Pancreas (tissue), 10 donors: ENCODE data around the gene INSL3. TPM values are rescaled to one million over a fixed set of nuclear protein-coding genes. Genes with fewer than 3 reads are reported as not detected.

ENCODE experiments used
- ATAC-seq, 4 donors: fragments of 200-7000 bp; cut with Tn5 transposase; one replicate each; pipeline versions ENCODE4 v1.8.0 to v1.9.1; 2020; ENCODE audit warnings: mild to moderate bottlenecking in 4 of 4, moderate library complexity in 4 of 4
- DNase-seq, 6 donors: peaks; one replicate each; pipeline ENCODE4 v3.0.0-alpha.2; 2020
- FAIRE-seq: peaks from 2 replicates; lab custom pipeline; 2012; peaks lifted over from hg19 to GRCh38; lab: Jason Lieb, UNC
- H3K27ac ChIP-seq, 4 donors: fragments of 200-600 bp; sonication (generic); 1 replicate in 3 of 4; 2 replicates in 1 of 4; pipeline versions ENCODE4 v1.5.0 to v1.8.0; 2020
- H3K27me3 ChIP-seq, 4 donors: fragments of 200-600 bp; one replicate each; pipeline ENCODE4 v1.8.0; 2021
- H3K36me3 ChIP-seq, 3 donors: fragments of 200-600 bp; sonication (generic) in 1 of 3; one replicate each; pipeline versions ENCODE4 v1.5.0 to v1.8.0; 2020 to 2021
- H3K4me1 ChIP-seq, 3 donors: fragments of 200-600 bp; one replicate each; pipeline ENCODE4 v1.8.0; 2021
- H3K4me3 ChIP-seq, 4 donors: fragments of 200-600 bp; sonication (generic) in 2 of 4; one replicate each; pipeline versions ENCODE4 v1.5.0 to v1.8.0; 2020 to 2021
- H3K9me3 ChIP-seq, 4 donors: fragments of 200-600 bp; one replicate each; pipeline ENCODE4 v1.8.0; 2021
- WGBS, 2 donors: extraction: QIAGEN DNeasy Blood & Tissue Kit; methylation state at CpG; one replicate each; pipeline ENCODE4 v1.1.7; 2013; 5-methylcytosine and 5-hydroxymethylcytosine counted together
- intact Hi-C, 3 donors: fragments of 100-400 bp; cut with DNase I; formaldehyde crosslinking; loops; one replicate each; pipeline versions ENCODE4 v1.11.1 to v1.14.2; 2022
- polyA plus RNA-seq, 2 donors: library from polyadenylated mRNA; stranded (reverse); fragments of 200-250 nt; gene quantifications; one replicate each; pipeline ENCODE4 v1.2.3, GENCODE V29; 2013
- total RNA-seq, 6 donors: library from RNA; stranded (reverse); fragmentation: NEBNext Ultra II Directional in 4 of 6; extraction: Animal tissue kit (Norgen Biotek cat#: 25700) in 4 of 6; gene quantifications; one replicate each; pipeline versions ENCODE4 v1.2.1 to v1.2.4, GENCODE V29; 2021 to 2023
- TF ChIP-seq, protein P1 (sequence below), 4 donors: fragments of 200-600 bp; sonication (generic) in 3 of 4; IDR thresholded peaks; one replicate each; pipeline versions ENCODE4 v1.5.0 to v1.8.0; 2021; ENCODE audit warnings: antibody characterized with exemption in 4 of 4
- donor health status: healthy with polysubstance abuse.
- donor health status: DM: no; HTN: no; CAD: no; lungs with moderate emphysema.
- donor health status: DM: no; HTN: no; CAD: no.
- donor health status: control.
- donor health status: control.
- donor health status: Bipolar disorder and iron deficiency.
- donor health status: DM: yes; HTN: yes; CAD: no.
- donor health status: DM: no; HTN: no; CAD: no.
- donor health status: DM: no; HTN: no; CAD: no.
- donor health status: DM: yes; HTN: yes; CAD: no.

The INSL3 gene
- total and polyA plus RNA-seq, 8 donors, result not detected

DNA sequence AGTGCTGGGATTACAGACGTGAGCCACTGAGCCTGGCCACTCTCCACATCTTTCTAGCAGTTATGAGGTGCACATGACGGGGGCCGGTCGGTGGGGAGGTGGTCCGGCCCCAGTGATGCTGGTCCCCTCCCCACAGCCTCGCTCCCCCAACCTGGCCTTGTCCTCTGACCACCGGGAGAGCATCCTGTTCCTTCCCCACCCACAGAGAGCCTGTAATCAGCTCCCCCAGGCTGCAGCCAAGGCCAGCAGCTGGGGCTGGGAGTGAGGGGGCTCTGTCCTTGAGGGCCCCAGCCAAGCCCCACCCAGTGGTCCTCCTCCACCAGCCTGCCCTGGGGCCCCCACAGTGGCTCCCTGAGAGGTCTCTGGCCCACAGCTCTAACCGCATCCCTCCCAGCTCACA lies 3.0 kb upstream of the INSL3 start:
- intact Hi-C loops, result no loop called here
- FAIRE-seq (no peak), DNase-seq (no peak), ATAC-seq (no peak)
- Histone ChIP-seq H3K4me3 (no peak overlapping the region), H3K27ac (no peak overlapping the region), H3K9me3 (no peaks in the 10 kb centered on the region), H3K4me1 (no peaks in the 10 kb centered on the region), H3K36me3 (no peaks in the 10 kb centered on the region), H3K27me3 (no peaks in the 10 kb centered on the region)
- TF ChIP-seq, protein P1, sequence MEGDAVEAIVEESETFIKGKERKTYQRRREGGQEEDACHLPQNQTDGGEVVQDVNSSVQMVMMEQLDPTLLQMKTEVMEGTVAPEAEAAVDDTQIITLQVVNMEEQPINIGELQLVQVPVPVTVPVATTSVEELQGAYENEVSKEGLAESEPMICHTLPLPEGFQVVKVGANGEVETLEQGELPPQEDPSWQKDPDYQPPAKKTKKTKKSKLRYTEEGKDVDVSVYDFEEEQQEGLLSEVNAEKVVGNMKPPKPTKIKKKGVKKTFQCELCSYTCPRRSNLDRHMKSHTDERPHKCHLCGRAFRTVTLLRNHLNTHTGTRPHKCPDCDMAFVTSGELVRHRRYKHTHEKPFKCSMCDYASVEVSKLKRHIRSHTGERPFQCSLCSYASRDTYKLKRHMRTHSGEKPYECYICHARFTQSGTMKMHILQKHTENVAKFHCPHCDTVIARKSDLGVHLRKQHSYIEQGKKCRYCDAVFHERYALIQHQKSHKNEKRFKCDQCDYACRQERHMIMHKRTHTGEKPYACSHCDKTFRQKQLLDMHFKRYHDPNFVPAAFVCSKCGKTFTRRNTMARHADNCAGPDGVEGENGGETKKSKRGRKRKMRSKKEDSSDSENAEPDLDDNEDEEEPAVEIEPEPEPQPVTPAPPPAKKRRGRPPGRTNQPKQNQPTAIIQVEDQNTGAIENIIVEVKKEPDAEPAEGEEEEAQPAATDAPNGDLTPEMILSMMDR (IDR thresholded peaks at IDR 0.05), result no peak
- WGBS, 2 donors, result 53 to 58% methylated on average over 8 of the region's 8 CpGs

DNA sequence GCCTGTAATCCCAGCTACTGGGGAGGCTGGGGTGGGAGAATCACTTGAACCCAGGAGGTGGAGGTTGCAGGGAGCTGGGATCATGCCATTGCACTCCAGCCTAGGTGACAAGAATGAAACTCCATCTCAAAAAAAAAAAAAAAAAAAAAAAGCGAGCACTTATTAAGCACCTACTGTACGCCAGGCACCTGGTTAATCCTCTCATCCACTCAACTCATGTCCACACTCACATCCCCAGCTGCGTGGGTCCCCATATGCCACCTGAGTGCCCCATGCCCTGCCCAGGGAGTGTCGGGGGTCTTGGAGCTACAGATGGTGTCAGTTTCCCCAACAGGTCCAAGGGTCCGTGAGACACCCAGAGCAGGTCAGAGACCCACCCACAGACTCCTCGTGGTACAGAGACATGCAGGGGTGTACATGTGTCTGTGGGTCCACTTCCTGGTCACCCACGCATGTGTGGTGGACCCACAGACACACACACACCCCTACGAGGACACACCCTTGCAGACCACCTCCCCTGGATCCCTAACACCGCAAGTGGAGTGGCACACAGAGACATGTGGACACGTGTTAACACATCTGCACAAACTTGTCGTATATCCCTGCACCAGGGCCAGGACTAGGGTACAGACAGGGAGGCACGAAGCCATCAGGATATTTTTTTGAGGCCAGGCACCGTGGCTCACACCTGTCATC lies 3.5 kb downstream of the INSL3 start:
- TF ChIP-seq, protein P1 (IDR thresholded peaks at IDR 0.05), result no peak
- ATAC-seq, result no peak
- 59 to 77% methylated on average over 12 to 13 of the region's 13 CpGs for WGBS, 2 donors
- intact Hi-C loops, result no loop called here
- no peak overlapping the region for H3K4me3 ChIP-seq
- no peak for DNase-seq
- no peaks in the 10 kb centered on the region for H3K27me3 ChIP-seq
- FAIRE-seq, result no peak
- no peaks in the 10 kb centered on the region for H3K36me3 ChIP-seq
- H3K4me1 ChIP-seq, result no peaks in the 10 kb centered on the region
- H3K27ac ChIP-seq, result no peak overlapping the region
- no peaks in the 10 kb centered on the region for H3K9me3 ChIP-seq

DNA sequence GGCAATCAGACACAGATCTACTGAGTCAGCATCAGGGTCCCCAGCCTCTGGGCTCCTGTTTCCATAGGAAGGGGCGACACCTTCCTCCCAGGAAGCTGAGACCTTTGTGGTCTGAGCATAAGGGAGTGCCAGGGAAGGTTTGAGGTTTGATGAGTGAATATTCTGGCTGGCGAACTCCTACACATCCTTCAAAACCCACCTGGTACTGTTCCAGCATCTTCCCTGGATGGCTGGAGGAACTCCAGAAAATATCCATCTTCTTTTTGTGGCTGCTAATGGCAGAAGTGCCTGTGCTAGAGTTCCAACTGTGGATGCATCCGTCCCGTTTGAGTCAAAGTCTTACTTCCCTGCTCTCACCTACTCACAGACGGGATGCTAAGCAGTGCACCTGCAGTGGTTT lies 9.2 kb downstream of the INSL3 start:
- ATAC-seq (no peak), DNase-seq (no peak), FAIRE-seq (no peak)
- Histone ChIP-seq H3K27me3 (no peaks in the 10 kb centered on the region), H3K27ac (no peak overlapping the region), H3K9me3 (no peaks in the 10 kb centered on the region), H3K4me3 (no peak overlapping the region), H3K4me1 (no peaks in the 10 kb centered on the region), H3K36me3 (no peaks in the 10 kb centered on the region)
- 71 to 83% methylated on average over 5 of the region's 5 CpGs for WGBS, 2 donors
- intact Hi-C loops, result no loop called here
- TF ChIP-seq, protein P1 (IDR thresholded peaks at IDR 0.05), result no peak

DNA sequence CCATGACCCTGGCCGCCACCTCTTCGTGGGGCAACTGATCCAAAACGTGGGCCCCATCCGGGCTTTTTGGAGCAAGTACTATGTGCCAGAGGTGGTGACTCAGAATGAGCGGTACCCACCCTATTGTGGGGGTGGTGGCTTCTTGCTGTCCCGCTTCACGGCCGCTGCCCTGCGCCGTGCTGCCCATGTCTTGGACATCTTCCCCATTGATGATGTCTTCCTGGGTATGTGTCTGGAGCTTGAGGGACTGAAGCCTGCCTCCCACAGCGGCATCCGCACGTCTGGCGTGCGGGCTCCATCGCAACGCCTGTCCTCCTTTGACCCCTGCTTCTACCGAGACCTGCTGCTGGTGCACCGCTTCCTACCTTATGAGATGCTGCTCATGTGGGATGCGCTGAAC lies 9.6 kb downstream of the INSL3 start:
- ATAC-seq, result no peak
- no peak for FAIRE-seq
- no peak for DNase-seq
- WGBS, 2 donors, result 86 to 87% methylated on average over 20 of the region's 20 CpGs
- intact Hi-C loops, result no loop called here
- Histone ChIP-seq H3K4me3 (no peak overlapping the region), H3K4me1 (no peaks in the 10 kb centered on the region), H3K36me3 (no peaks in the 10 kb centered on the region), H3K27ac (no peak overlapping the region), H3K27me3 (no peaks in the 10 kb centered on the region), H3K9me3 (no peaks in the 10 kb centered on the region)
- TF ChIP-seq, protein P1 (IDR thresholded peaks at IDR 0.05), result no peak

DNA sequence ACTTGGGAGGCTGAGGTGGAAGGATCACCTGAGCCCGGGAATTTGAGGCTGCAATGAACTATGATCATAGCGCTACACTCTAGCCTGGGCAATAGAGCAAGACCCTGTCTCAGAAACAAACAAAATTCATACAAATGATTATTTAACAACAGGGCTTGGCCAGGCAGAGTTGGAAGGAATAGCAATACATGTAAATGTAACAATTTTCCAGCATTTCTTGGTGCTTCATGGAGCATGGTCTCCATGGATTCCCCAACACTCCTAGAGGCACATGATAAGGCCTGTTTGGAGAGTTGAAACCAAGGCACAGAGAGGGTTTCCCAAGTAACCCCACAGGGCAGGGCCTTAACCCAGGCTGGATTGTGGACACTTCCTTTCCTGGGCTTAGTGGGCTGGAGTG lies 10.2 kb downstream of the INSL3 start:
- Histone ChIP-seq H3K27me3 (no peaks in the 10 kb centered on the region), H3K27ac (no peak overlapping the region), H3K9me3 (no peaks in the 10 kb centered on the region), H3K36me3 (no peaks in the 10 kb centered on the region), H3K4me3 (no peak overlapping the region), H3K4me1 (no peaks in the 10 kb centered on the region)
- WGBS, 2 donors, result 91 to 100% methylated on average over 2 of the region's 2 CpGs
- DNase-seq (no peak), ATAC-seq (no peak), FAIRE-seq (no peak)
- TF ChIP-seq, protein P1 (IDR thresholded peaks at IDR 0.05), result no peak
- intact Hi-C loops, result no loop called here
